NCI-H146 (cell line): Measurements from ENCODE around the gene CGRRF1.
A peak's percentile ranks its signal among the peaks of the same experiment; 100 is the strongest.

Experiments used
- DNase-seq: peaks from one replicate; lab custom pipeline; 2025; lab: John Stamatoyannopoulos, UW

Gene CGRRF1

DNA sequence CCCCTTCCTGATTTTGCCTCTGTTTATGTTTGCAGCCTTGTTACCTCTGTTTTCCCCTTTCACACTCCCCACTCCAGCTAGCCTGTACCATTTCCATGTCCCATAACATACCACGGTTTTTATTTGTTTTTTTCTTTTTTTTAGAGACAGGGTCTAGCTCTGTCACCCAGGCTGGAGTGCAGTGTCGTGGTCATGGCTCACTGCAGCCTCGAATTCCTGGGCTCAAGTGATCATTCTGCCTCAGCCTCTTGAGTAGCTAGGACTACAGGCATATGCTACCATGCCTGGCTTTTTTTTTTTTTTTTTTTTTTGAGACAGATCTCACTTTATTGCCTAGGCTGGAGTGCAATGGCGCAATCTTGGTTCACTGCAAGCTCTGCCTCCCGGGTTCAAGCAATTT lies 38.8 kb downstream of the CGRRF1 start:
- no peak for DNase-seq

DNA sequence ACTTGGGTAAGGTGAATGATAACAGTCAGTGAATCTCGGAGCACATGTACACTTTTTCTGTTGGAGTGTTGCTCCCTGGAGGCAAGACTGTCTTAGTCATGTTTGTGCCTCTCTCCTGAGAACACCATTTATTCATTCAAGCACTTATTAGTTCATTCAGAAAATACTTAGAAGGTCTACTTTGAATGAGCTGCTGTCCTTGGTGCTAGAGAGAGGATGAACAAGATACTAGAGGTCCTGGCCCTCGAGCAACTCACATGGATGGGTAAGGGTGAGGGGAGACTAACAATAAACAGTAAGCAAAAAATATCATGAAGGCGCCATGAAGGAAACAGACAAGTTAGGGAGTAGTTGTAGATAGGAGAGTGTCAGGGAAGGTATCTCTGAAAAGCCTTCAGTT lies 40.2 kb downstream of the CGRRF1 start:
- no peak for DNase-seq

DNA sequence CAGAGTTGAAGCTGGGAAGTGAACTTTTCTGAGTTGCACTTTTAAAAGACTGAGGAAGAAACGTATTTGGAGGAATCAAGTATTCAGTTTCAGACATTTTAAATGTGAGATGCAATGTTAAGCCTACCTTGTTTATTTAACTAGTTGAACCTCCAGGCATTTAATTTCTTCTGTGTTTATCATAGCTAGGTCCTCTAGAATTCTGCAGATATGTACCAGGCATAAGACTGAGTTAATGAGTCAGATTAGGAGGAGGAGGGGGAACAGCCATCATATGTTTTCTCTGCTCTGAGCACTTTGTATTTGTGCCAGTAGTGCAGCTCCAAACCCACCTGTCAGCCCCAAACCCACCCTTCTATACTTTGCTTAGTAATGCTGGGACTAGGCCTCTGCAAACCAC lies 40.8 kb downstream of the CGRRF1 start:
- no peak for DNase-seq

DNA sequence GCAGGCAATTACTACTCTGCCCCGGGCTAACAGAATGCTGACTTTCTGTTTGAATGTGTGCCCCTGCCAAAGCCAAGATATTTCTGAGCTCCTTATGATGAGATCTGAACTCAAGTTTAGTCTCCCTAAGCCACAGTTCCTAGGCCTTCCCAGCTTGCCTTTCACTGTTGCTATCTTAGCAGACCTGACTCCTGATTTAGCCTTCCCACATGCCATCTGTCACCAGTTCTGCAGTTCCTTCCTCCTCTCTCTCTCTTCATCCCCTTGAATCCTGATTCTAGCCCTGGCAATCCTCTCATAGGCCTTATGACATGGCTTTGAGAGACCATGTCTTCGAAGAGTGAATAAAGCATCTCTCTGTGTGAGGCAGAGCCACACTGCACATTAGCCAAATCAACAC lies 44.7 kb downstream of the CGRRF1 start:
- no peak for DNase-seq

DNA sequence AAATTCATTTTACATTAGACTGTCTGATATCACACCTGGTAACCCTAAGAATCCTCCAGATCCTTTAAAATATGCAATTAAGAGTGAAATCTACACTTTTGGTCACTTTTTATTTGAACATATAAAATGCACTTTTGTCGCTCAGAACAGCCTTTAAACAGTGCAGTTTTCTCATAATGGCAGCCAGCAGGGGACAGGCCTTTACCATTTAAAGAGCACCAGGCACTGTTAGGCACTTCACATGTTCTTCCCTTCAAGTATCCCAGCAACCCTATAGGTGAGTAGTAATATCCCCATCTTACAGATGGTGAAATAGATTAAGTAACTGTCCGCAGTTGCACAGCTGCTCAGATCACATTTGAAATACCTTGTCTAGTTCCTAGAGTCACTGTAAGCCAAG lies 45.9 kb downstream of the CGRRF1 start:
- DNase-seq: no peak

GRCh38 chr14:54556535-54556934 lies 46.8 kb downstream of the CGRRF1 start:
- no peak for DNase-seq

DNA sequence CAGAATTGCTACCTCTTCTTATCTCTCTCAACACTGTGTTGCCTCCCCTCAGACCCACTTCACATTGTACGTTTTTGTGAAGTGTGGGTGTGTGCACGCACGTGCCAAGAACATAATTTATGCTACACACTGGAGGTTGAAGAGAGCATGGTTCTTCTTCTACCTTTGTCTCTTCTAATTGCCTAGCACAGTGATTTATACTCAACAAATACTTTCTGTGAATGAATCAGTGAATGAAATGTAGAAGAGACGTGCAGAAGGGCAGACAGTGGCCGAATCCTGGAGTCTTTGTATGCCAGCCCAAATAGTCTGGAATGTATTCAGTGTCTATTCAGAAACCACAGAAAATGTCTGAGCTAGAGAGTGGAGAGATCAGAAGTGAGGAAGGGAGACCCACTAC lies 52.6 kb downstream of the CGRRF1 start:
- DNase-seq: no peak

GRCh38 chr14:54564071-54564867 lies 54.6 kb downstream of the CGRRF1 start:
- DNase-seq: peak; percentile 25

GRCh38 chr14:54564868-54565784 lies 55.4 kb downstream of the CGRRF1 start:
- peak; percentile 86 for DNase-seq

DNA sequence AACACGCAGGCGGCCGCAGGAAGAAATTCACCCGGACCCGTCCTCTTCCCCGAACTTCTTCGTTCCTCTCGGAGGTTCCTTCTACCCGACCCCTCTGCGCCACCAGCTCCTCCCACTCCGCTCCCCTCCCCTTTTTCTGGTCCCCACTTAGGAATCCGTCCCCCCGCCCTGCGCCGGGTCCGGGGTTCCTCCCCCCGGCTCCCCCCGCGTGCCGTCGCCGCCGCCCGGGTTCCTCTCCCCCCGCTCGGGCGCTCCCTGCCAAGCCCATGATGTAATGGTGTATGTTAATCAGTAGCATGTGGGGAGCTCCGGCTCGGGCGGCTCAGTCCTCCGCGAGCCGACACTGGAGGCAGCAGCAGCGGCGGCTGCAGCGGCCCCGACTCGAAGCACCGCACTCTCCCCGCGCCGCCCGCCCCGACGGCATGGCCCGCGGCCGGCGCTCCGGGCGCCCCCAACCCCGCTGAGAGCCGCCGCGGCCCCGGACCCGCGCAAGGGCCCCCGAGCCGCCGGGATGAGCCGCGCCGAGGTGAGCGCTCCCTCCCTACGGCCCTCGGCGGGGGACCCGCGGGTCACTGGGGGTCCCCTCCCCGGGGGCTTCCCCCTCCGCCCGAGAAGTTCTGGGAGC lies 56.2 kb downstream of the CGRRF1 start:
- peak; percentile 57 for DNase-seq

DNA sequence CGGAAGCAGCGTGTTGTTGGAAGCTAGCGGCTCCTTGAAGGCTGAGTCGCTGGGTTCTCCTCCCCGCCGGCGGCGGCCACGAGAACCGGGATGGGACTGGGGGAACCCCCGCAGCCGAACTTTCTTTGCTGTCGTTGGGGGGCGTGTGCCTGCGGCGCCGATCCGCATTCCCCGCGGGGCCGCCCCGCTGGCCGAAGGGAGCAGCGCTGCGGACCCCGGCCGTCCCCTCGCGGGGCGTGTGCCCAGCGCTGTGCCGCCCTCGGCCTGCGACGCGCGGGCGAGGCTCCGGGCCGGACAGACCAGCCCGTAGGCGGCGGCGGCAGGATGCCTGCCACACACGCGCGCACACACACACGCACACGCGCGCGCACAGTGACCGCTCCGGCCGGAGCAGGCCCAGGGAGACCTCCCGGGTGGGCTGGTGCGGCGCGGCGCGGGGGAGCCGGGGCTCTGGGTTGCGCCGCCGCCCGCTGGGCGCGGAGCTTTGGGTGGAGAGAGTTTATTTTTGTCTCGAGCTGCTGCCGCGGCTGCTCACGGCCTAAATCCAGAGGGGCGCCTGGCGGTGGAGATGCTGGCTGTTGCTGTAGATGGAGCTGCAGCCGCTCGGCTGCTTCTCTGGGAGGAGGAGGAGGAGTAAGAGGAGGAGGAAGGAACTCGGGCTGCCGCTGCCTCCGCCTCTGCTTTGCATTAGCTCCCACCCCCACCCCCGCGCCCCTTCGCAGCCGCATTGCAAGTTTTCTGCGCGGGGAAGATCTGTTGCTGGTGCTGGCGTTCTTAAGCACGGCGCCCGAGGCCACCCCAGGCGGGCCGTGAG lies 56.9 kb downstream of the CGRRF1 start, which contains the start of gene SAMD4A:
TSS of gene SAMD4A (plus strand) at position 719 of the 814 bp plus-strand sequence. CDS start 789 bp downstream, outside the sequence.
- DNase-seq: peak; percentile 49

DNA sequence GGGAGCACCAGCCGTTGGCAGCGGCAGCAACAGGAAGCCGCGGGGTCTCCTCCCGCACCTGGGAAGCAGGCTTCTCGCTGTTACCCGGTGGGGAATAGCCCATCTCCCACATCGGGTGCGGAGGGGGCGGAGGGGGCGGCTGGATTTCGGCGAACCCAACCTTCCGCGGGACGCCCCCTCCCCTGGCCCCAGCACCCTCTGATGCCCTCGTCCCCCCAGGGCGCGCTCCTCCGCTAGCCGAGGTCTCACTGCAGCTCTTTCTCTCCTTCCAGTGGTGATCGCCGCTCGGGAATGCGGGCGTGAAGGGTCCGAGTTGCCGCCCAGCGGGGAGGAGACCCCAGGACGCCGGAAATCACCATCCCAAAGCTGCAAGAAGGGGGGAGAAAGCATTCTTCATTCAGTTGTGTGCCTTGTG lies 57.5 kb downstream of the CGRRF1 start:
- DNase-seq: no peak

GRCh38 chr14:54567639-54568561 lies 58.2 kb downstream of the CGRRF1 start:
- peak; percentile 44 for DNase-seq

GRCh38 chr14:54568821-54569595 lies 59.3 kb downstream of the CGRRF1 start:
- DNase-seq: no peak

DNA sequence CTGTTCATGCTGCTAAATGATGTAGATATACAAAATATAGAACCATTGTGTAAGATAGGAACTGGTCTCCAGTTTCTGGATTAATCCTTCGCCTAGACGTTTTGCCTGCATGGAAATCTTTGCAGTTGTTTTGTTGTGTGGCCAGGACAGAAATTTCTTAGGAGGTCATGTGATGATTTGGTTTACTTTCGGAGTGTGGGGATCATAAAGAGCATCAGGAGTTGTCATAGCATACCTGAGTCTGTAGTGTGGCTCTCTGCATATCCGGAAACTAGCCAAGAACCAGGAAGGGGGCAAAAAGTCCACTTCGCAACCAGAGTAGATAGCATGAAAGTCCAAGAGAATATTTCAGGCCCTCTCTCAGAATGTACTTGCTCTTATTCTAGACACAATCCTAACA lies 60.3 kb downstream of the CGRRF1 start:
- no peak for DNase-seq

- no peak for DNase-seq
Observed at GRCh38 chr14:54570631-54571415, 61.1 kb downstream of the CGRRF1 start.

DNA sequence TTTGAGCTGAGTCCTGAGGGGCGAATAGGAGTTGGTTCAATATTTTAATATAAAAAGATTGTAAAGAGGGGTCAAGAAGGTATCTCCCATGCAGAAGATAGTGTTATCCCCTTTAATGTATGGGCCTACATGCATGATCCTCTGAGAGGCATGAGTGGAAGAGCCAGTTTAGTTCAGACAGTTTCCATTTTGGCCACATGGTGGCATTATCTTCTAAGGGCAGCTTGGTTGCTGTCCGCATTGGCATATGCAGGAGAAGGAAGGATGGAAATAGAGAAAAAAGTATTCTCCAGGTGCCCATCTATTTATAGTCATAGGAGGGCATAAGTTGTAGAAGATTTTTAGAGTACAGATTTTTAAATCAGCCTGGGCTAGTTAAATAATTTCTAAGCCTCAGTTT lies 62.6 kb downstream of the CGRRF1 start:
- DNase-seq: no peak

DNA sequence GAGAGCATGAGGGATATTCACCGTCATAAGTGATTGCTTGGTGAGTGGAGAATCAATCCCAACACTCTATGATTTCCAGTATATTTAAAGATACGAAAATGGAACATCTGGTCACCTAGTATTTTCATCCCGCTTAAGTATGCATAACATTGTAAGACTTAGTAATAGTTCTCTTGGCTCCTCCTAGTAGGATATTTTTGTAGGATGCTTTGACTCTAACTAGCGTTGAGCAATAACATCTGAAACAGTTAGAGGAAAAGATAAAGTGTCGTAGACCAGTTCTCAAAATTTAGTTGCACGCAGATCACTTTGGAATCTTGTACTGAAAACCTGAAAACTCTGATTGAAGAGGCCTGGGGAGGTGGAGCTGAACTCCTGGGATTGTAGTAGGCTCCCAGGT lies 64.8 kb downstream of the CGRRF1 start:
- no peak for DNase-seq

GRCh38 chr14:54577494-54577893 lies 67.8 kb downstream of the CGRRF1 start:
- DNase-seq: no peak
